OCI-LY3 (cell line): ENCODE measurements around the gene HNRNPL.
A peak's percentile ranks its signal among the peaks of the same experiment; 100 is the strongest.
"Not testable (repeated sequence)": the region's sequence is repeated elsewhere in the genome, so short reads cannot be mapped to it uniquely, and the experiment has no call there.

Experiments used
- H2AFZ ChIP-seq: fragments of 200-600, 300-600 bp; shearing (Covaris generic); 2 replicates; pipeline ENCODE4 v1.6.0; 2014; ENCODE audit warnings: antibody characterized with exemption, low read depth, low read length
- H3K27ac ChIP-seq: fragments of 200-600, 300-600 bp; sonication (generic); 2 replicates; pipeline ENCODE4 v1.5.1; 2014; ENCODE audit warnings: mild to moderate bottlenecking, low read length, moderate library complexity, mixed read lengths
- H3K27me3 ChIP-seq: fragments of 200-600, 300-600 bp; sonication (generic); 2 replicates; pipeline ENCODE4 v1.6.1; 2014; ENCODE audit warnings: low read depth, low read length, mixed read lengths
- H3K36me3 ChIP-seq: fragments of 200-600, 300-600 bp; sonication (generic); replicated peaks from 2 replicates; pipeline ENCODE3; 2014; ENCODE audit warnings: low read depth, low read length, mixed read lengths
- H3K4me1 ChIP-seq: fragments of 300-600, 200-600 bp; sonication (generic); 2 replicates; pipeline ENCODE4 v1.6.1; 2014; ENCODE audit warnings: low read length, mixed read lengths
- H3K4me2 ChIP-seq: fragments of 200-600, 300-600 bp; sonication (generic); 2 replicates; pipeline ENCODE4 v1.6.1; 2014; ENCODE audit warnings: low read length, mixed read lengths
- H3K4me3 ChIP-seq: fragments of 300-600, 200-600 bp; sonication (generic); 2 replicates; pipeline ENCODE4 v1.5.1; 2014; ENCODE audit warnings: antibody characterized with exemption, mild to moderate bottlenecking, low read length, moderate library complexity
- H3K79me2 ChIP-seq: fragments of 300-600, 200-600 bp; shearing (Covaris generic); 2 replicates; pipeline ENCODE4 v1.6.1; 2014; ENCODE audit warnings: mild to moderate bottlenecking, low read length, mixed read lengths
- H3K9ac ChIP-seq: fragments of 300-600, 200-600 bp; shearing (Covaris generic); 2 replicates; pipeline ENCODE4 v1.6.0; 2014; ENCODE audit warnings: mild to moderate bottlenecking, low read length, moderate library complexity
- H3K9me3 ChIP-seq: fragments of 200-600, 300-600 bp; shearing (Covaris generic); 2 replicates; pipeline ENCODE4 v1.6.1; 2014; ENCODE audit warnings: low read length, mixed read lengths; ENCODE audit not compliant: insufficient read depth
- H4K20me1 ChIP-seq: fragments of 200-600, 300-600 bp; sonication (generic); 2 replicates; pipeline ENCODE4 v1.6.1; 2016; ENCODE audit warnings: low read length, mixed read lengths; ENCODE audit not compliant: insufficient read depth
- EZH2phosphoT487 ChIP-seq: fragments of 200-600 bp; shearing (Covaris generic); IDR thresholded peaks from 2 replicates; pipeline ENCODE4 v1.6.1; 2018; ENCODE audit warnings: antibody characterized with exemption, mixed run types, low read depth
- TF ChIP-seq, protein P1 (sequence below): fragments of 200-600, 300-600 bp; sonication (generic); IDR thresholded peaks from 2 replicates; pipeline ENCODE4 v1.5.1; 2014; ENCODE audit warnings: antibody characterized with exemption, low read length, low read depth

Gene HNRNPL

DNA sequence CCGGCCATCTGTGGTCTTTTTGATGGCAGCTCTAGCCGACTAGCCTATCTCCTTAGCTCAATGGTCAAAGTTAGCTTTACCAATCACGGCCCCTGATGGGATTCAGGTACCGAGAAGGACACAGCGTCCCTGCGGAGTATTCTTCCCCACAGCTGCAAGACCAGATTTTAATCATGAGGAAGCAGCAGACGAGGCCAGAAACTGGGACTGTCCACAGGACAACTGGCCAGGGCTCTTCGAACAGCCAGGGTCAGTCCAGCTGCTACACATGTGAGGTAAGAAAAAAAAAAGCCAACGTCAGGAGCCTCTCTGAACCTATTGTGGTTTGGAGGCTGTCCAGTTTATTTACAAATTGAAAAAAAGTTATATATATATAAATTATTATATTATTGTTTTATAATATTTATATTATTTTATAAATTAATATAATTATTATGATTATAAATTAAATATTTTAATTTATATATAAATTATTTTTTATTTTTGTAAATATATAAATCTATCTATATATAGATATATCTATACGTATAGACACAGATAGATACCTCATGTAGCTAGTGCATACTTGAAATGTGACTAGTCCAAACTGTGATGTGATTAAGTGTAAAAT, 17.5 kb upstream of the HNRNPL start:
- H3K4me1 ChIP-seq, result peaks cover 40% of the 10 kb centered on the region

DNA sequence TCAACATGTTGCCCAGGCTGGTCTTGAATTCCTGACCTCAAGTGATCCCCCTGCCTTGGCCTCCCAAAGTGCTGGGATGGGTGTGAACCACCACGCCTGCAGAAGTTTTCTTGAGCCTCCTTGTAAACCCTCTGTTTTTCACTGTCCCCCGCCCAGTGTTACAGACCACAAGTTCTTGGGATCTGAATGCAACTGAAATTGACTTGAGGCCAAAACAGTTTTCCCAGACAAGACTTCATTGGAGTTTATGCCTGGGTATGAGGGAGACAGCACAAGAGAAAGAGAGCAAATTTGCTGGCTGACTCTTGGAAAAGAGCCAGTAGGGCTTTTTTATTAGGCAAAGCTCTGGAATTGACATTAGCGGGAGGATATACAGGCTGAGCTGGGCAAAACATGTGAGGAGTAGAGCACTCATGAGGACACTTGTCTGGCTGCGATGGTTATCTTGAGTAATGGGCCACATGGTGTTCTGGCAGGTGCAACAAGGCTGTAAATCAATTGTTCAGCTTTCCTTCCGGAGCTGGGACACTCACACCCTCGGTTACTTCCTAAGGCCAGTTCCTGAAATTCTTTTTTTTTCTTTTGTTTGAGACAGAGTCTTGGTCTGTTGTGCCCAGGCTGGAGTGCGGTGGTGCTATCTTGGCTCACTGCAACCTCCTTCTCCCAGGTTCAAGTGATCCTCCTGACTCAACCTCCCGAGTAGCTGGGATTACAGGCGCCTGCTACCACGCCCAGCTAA, 12.7 kb upstream of the HNRNPL start:
- Histone ChIP-seq H3K27me3 (no peaks in the 10 kb centered on the region), H3K27ac (no peak overlapping the region), H3K9me3 (peaks cover 11% of the 10 kb centered on the region; the same call in 1 of the 2 replicates), H4K20me1 (no peaks in the 10 kb centered on the region), H3K4me1 (peaks cover 57% of the 10 kb centered on the region), H3K4me3 (no peak overlapping the region), H3K79me2 (no peaks in the 10 kb centered on the region), H3K36me3 (peaks cover 9% of the 10 kb centered on the region), H3K9ac (no peak overlapping the region), H2AFZ (no peak overlapping the region), H3K4me2 (no peak overlapping the region)
- TF ChIP-seq, protein P1, sequence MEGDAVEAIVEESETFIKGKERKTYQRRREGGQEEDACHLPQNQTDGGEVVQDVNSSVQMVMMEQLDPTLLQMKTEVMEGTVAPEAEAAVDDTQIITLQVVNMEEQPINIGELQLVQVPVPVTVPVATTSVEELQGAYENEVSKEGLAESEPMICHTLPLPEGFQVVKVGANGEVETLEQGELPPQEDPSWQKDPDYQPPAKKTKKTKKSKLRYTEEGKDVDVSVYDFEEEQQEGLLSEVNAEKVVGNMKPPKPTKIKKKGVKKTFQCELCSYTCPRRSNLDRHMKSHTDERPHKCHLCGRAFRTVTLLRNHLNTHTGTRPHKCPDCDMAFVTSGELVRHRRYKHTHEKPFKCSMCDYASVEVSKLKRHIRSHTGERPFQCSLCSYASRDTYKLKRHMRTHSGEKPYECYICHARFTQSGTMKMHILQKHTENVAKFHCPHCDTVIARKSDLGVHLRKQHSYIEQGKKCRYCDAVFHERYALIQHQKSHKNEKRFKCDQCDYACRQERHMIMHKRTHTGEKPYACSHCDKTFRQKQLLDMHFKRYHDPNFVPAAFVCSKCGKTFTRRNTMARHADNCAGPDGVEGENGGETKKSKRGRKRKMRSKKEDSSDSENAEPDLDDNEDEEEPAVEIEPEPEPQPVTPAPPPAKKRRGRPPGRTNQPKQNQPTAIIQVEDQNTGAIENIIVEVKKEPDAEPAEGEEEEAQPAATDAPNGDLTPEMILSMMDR, result no peak
- no peak for TF ChIP-seq EZH2phosphoT487

More for the DNA sequence above, 17.5 kb upstream of the HNRNPL start:
- Histone ChIP-seq H3K9ac (no peak overlapping the region), H3K27ac (no peak overlapping the region), H4K20me1 (no peaks in the 10 kb centered on the region), H2AFZ (no peak overlapping the region), H3K79me2 (no peaks in the 10 kb centered on the region), H3K4me2 (no peak overlapping the region), H3K27me3 (no peaks in the 10 kb centered on the region), H3K36me3 (peaks cover 9% of the 10 kb centered on the region), H3K9me3 (peaks cover 11% of the 10 kb centered on the region; the same call in 1 of the 2 replicates), H3K4me3 (no peak overlapping the region)
- TF ChIP-seq, protein P1, result no peak
- no peak for TF ChIP-seq EZH2phosphoT487

DNA sequence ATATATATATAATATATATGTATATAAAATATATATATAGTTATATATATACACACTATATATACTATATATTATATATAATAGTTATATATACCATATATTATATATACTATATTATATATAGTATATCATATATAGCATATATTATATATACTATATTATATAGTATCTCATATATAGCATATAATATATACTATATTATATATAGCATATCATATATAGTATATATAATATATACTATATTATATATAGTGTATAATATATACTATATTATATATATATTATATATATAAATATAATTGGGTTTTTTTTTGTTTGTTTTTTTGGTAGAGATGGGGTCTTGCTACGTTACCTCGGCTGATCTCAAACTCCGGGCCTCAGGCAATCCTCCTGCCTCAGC, 11.6 kb upstream of the HNRNPL start:
- Histone ChIP-seq H3K4me1 (peaks cover 67% of the 10 kb centered on the region), H4K20me1 (no peaks in the 10 kb centered on the region), H3K4me2 (no peak overlapping the region), H3K9me3 (peaks cover 16% of the 10 kb centered on the region; the same call in 1 of the 2 replicates), H3K27me3 (no peaks in the 10 kb centered on the region), H3K36me3 (peaks cover 9% of the 10 kb centered on the region), H3K79me2 (no peaks in the 10 kb centered on the region), H2AFZ (no peak overlapping the region), H3K27ac (no peak overlapping the region), H3K9ac (no peak overlapping the region), H3K4me3 (no peak overlapping the region)
- no peak for TF ChIP-seq EZH2phosphoT487
- TF ChIP-seq, protein P1, result no peak

DNA sequence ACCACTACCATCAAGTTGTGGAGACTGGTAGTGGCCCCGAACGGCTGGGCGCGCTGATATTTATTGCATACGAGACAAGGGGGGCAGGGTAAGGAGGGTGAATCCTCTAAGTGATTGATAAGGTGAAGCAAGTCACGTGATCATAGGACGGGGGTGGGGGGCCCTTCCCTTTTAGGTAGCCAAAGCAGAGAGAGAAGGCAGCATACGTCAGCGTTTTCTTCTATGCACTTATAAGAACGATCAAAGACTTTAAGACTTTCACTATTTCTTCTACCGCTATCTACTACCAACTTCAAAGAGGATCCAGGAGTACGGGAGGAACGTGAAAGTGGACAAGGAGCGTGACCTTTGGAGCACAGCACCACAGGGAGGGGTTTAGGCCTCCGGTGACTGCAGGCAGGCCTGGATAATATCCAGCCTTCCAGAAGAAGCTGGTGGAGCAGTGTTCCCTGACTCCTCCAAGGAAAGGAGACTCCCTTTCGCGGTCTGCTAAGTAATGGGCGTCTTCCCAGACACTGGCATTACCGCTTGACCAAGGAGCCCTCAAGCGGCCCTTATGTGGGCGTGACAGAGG, 9.9 kb upstream of the HNRNPL start:
- peaks cover 54% of the 10 kb centered on the region for H3K4me1 ChIP-seq
- not testable (repeated sequence) for H3K27me3 ChIP-seq, H4K20me1 ChIP-seq, H3K79me2 ChIP-seq, H3K36me3 ChIP-seq
- peaks cover 10% of the 10 kb centered on the region; the same call in 1 of the 2 replicates for H3K9me3 ChIP-seq
- peak overlapping the region; percentile 90 for H2AFZ ChIP-seq
- H3K9ac ChIP-seq, result peak overlapping the region; percentile 74
- H3K27ac ChIP-seq, result peak overlapping the region; percentile 64
- H3K4me2 ChIP-seq, result peak overlapping the region; percentile 97
- H3K4me3 ChIP-seq, result peak overlapping the region; percentile 78
